Measurements from ENCODE around the gene PSMD7.

- no peak for TF ChIP-seq ZNF724P (CRISPR knock-in tag; IDR thresholded peaks at IDR 0.05; ENCODE audit: borderline replicate concordance)
- TF ChIP-seq FOXK1 (CRISPR knock-in tag; IDR thresholded peaks at IDR 0.05; ENCODE audit: borderline replicate concordance, low read depth): no peak
Measured at GRCh38 chr16:74249846-74250245, 46.8 kb upstream of the PSMD7 start.

All from HepG2 (cell line).